Liver (tissue), 9 donors: Measurements from ENCODE around the gene CCDC88C. TPM values are rescaled to one million over a fixed set of nuclear protein-coding genes. Genes with fewer than 3 reads are reported as not detected.

ENCODE experiments used
- DNase-seq: peaks from one replicate; pipeline ENCODE4 v3.0.0-alpha.2; 2017; ENCODE audit warnings: low spot score
- H3K27ac ChIP-seq, 2 donors: one replicate each; pipeline ENCODE4 v1.7.0; 2013; ENCODE audit warnings: inconsistent platforms in 2 of 2, low read length in 2 of 2, control low read depth in 1 of 2, low read depth in 1 of 2, mild to moderate bottlenecking in 1 of 2
- H3K27me3 ChIP-seq, 4 donors: one replicate each; pipeline versions ENCODE4 v1.6.1 to v1.7.0; 2013; ENCODE audit warnings: low read length in 3 of 4, inconsistent platforms in 1 of 4, mild to moderate bottlenecking in 1 of 4, moderate library complexity in 1 of 4; ENCODE audit not compliant: control insufficient read depth in 4 of 4, insufficient read depth in 4 of 4
- H3K36me3 ChIP-seq, 4 donors: one replicate each; pipeline versions ENCODE4 v1.6.1 to v1.7.0; 2013; ENCODE audit warnings: low read length in 3 of 4, mild to moderate bottlenecking in 3 of 4, low read depth in 1 of 4, moderate library complexity in 1 of 4; ENCODE audit not compliant: control insufficient read depth in 4 of 4, insufficient read depth in 3 of 4
- H3K4me1 ChIP-seq, 4 donors: one replicate each; pipeline versions ENCODE4 v1.6.1 to v1.7.0; 2013; ENCODE audit warnings: low read length in 3 of 4, mild to moderate bottlenecking in 3 of 4, moderate library complexity in 1 of 4; ENCODE audit not compliant: control insufficient read depth in 4 of 4, insufficient read depth in 4 of 4
- H3K4me3 ChIP-seq, 3 donors: one replicate each; pipeline versions ENCODE4 v1.6.1 to v1.7.0; 2013; ENCODE audit warnings: low read length in 3 of 3, control low read depth in 1 of 3, low read depth in 1 of 3, mild to moderate bottlenecking in 1 of 3
- H3K9ac ChIP-seq, 2 donors: one replicate each; pipeline ENCODE4 v1.7.0; 2013; ENCODE audit warnings: low read length in 2 of 2, mild to moderate bottlenecking in 2 of 2, moderate library complexity in 2 of 2, control low read depth in 1 of 2, low read depth in 1 of 2
- H3K9me3 ChIP-seq, 4 donors: one replicate each; pipeline versions ENCODE4 v1.6.1 to v1.7.0; 2013; ENCODE audit warnings: low read length in 3 of 4; ENCODE audit not compliant: control insufficient read depth in 4 of 4
- EGR1 ChIP-seq, 2 donors: IDR thresholded peaks; 2 replicates each; pipeline ENCODE4 v1.6.1; 2016 to 2018; ENCODE audit warnings: antibody characterized with exemption in 2 of 2, low read depth in 2 of 2
- FOXA1 ChIP-seq: IDR thresholded peaks from 2 replicates; pipeline ENCODE4 v1.6.1; 2016; ENCODE audit warnings: antibody characterized with exemption
- FOXA2 ChIP-seq: IDR thresholded peaks from 2 replicates; pipeline ENCODE4 v1.6.1; 2016; ENCODE audit warnings: antibody characterized with exemption
- GABPA ChIP-seq, 2 donors: IDR thresholded peaks in 1 of 2; conservative IDR thresholded peaks in 1 of 2; 2 replicates each; pipeline ENCODE4 v1.6.1; 2016; ENCODE audit warnings: antibody characterized with exemption in 2 of 2, mild to moderate bottlenecking in 1 of 2, moderate library complexity in 1 of 2
- HNF4A ChIP-seq, 2 donors: conservative IDR thresholded peaks; 2 replicates each; pipeline ENCODE4 v1.6.1; 2016; ENCODE audit warnings: antibody characterized with exemption in 2 of 2, mild to moderate bottlenecking in 2 of 2
- HNF4G ChIP-seq: IDR thresholded peaks from 2 replicates; pipeline ENCODE4 v1.6.1; 2016; ENCODE audit warnings: antibody characterized with exemption
- JUND ChIP-seq, 2 donors: IDR thresholded peaks; 2 replicates each; pipeline ENCODE4 v1.6.1; 2016; ENCODE audit warnings: antibody characterized with exemption in 2 of 2
- NR2F2 ChIP-seq: IDR thresholded peaks from 2 replicates; pipeline ENCODE4 v1.6.1; 2016; ENCODE audit warnings: antibody characterized with exemption
- RAD21 ChIP-seq, 2 donors: IDR thresholded peaks; 2 replicates each; pipeline ENCODE4 v1.6.1; 2016; ENCODE audit warnings: antibody characterized with exemption in 2 of 2, mild to moderate bottlenecking in 2 of 2
- RXRA ChIP-seq, 2 donors: IDR thresholded peaks; 2 replicates each; pipeline ENCODE4 v1.6.1; 2017 to 2018; ENCODE audit warnings: antibody characterized with exemption in 2 of 2, mild to moderate bottlenecking in 1 of 2
- SP1 ChIP-seq: IDR thresholded peaks from 2 replicates; pipeline ENCODE4 v1.6.1; 2018; ENCODE audit warnings: antibody characterized with exemption, mild to moderate bottlenecking
- TAF1 ChIP-seq: conservative IDR thresholded peaks from 2 replicates; pipeline ENCODE4 v1.6.1; 2016; ENCODE audit warnings: antibody characterized with exemption, mild to moderate bottlenecking
- YY1 ChIP-seq: IDR thresholded peaks from 2 replicates; pipeline ENCODE4 v1.6.1; 2016; ENCODE audit warnings: antibody characterized with exemption, mild to moderate bottlenecking
- WGBS: extraction: QIAGEN DNeasy Blood & Tissue Kit; methylation state at CpG from one replicate; pipeline ENCODE4 v1.1.7; 2013; 5-methylcytosine and 5-hydroxymethylcytosine counted together
- polyA plus RNA-seq, 2 donors: library from polyadenylated mRNA; stranded (reverse) in 1 of 2; unstranded in 1 of 2; fragments of 200-250 nt in 1 of 2; fragments of >200 nt in 1 of 2; fragmentation: Nextera tagmentation in 1 of 2; extraction: Ambion mirVana in 1 of 2; gene quantifications; one replicate each; pipeline versions ENCODE4 v1.2.1 to v1.2.3, GENCODE V29; 2013 to 2015
- total RNA-seq, 2 donors: library from RNA; depleted of rRNA; stranded (reverse); fragments of >200 nt; gene quantifications; one replicate each; pipeline ENCODE4 v1.2.3, GENCODE V29; 2014
- TF ChIP-seq, protein P1 (sequence below): fragments of 150-350 bp; IDR thresholded peaks from 2 replicates; pipeline ENCODE4 v1.5.1; 2017; ENCODE audit warnings: improper control_type of control experiment, low read depth, low read length; ENCODE audit not compliant: missing input control
- TF ChIP-seq, protein P2 (sequence below): IDR thresholded peaks from 2 replicates; pipeline ENCODE4 v1.6.1; 2016; ENCODE audit warnings: antibody characterized with exemption
- TF ChIP-seq, protein P3 (sequence below): IDR thresholded peaks from 2 replicates; pipeline ENCODE4 v1.6.1; 2016; ENCODE audit warnings: antibody characterized with exemption
- TF ChIP-seq, protein P4 (sequence below): IDR thresholded peaks from 2 replicates; pipeline ENCODE4 v1.6.1; 2016; ENCODE audit warnings: antibody characterized with exemption
- TF ChIP-seq, protein P5 (sequence below): IDR thresholded peaks from 2 replicates; pipeline ENCODE4 v1.6.1; 2016; ENCODE audit warnings: antibody characterized with exemption, mild to moderate bottlenecking
- donor health status: healthy.
- donor health status: healthy.
- donor health status: healthy.
- donor health status: healthy.
- donor health status: healthy.

The CCDC88C gene
- total and polyA plus RNA-seq, 4 donors: 1.3 to 10.8 (median 4.0) TPM

DNA sequence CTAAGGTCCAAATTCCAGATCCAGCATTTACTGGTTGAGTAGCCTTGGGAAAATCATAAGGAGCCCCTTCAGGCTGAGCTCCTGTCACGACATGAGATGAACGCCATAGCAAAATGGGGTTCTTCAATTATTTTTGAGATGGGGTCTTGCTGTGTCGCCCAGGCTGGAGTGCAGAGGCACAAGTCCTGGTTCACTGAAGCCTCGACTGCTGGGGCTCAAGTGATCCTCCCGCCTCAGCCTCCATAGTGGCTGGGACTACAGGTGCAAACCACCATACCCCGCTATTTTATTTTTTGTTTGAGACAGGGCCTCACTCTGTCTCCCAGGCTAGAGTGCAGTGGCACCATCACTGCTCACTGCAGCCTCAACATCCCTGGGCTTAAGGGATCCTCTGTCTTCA, 147.4 kb downstream of the CCDC88C start:
- DNase-seq: no peak
- WGBS: 95% methylated on average over 6 of the region's 6 CpGs
- Histone ChIP-seq H3K27me3 (no peaks in the 10 kb centered on the region), H3K4me3 (no peak overlapping the region), H3K9me3 (no peaks in the 10 kb centered on the region), H3K4me1 (no peaks in the 10 kb centered on the region), H3K27ac (no peak overlapping the region), H3K36me3 (peaks cover 0 to 8% (median 2%) of the 10 kb centered on the region in 4 donors), H3K9ac (no peak overlapping the region)
- TF ChIP-seq YY1: no peak
- no peak for TF ChIP-seq TAF1

DNA sequence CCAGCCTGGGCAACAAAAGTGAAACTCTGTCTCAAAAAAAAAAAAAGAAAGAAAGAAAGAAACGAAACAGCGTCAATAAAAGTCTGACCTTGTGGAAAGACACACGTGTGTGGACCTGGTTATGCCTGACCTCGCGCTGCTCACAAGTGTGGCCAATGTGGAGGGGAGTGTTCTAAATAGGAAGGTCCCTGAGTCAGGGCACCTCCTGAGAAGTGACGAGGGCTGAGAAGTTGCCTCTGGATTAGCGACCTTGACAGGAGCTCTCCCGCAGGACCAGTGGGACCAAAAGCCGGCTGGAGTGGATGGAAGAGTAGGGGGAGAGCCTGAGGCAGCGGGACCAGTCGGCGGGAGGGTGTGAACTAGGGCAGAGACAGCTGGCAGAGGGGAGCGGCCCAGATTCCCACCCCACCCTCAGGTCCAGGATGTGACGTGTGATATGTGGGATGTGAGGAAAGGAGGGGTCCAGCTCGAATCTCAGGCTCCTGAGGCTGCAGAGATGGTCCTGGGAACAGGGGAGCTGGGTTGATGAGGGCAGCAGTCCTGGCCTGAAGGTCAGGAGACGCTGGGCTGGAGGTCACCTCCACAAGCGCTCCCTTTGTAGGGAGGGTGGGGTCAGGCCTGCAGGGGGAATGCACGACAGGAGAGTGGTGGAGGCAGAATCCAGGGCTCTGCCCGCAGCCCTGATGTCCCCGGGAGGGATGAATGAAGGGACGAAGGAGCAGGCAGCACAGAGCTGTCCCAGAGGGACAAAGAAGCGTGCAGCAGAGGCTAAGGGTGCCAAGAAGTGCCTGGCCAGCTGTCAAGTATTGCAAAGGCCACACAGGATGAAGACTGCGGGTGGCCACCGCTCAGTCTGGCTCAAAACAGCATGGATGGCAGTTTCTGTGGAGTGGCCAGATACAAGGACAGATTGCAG, 148.3 kb downstream of the CCDC88C start:
- no peak for TF ChIP-seq SP1
- TF ChIP-seq RAD21 (IDR thresholded peaks at IDR 0.05): no peak
- TF ChIP-seq NR2F2: no peak
- TF ChIP-seq RXRA (IDR thresholded peaks at IDR 0.05): no peak
- TF ChIP-seq, protein P1, sequence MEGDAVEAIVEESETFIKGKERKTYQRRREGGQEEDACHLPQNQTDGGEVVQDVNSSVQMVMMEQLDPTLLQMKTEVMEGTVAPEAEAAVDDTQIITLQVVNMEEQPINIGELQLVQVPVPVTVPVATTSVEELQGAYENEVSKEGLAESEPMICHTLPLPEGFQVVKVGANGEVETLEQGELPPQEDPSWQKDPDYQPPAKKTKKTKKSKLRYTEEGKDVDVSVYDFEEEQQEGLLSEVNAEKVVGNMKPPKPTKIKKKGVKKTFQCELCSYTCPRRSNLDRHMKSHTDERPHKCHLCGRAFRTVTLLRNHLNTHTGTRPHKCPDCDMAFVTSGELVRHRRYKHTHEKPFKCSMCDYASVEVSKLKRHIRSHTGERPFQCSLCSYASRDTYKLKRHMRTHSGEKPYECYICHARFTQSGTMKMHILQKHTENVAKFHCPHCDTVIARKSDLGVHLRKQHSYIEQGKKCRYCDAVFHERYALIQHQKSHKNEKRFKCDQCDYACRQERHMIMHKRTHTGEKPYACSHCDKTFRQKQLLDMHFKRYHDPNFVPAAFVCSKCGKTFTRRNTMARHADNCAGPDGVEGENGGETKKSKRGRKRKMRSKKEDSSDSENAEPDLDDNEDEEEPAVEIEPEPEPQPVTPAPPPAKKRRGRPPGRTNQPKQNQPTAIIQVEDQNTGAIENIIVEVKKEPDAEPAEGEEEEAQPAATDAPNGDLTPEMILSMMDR: no peak
- no peak for TF ChIP-seq TAF1
- no peak for TF ChIP-seq HNF4A (conservative IDR thresholded peaks at IDR 0.05)
- no peak for TF ChIP-seq JUND (IDR thresholded peaks at IDR 0.05)
- no peak for TF ChIP-seq FOXA1
- TF ChIP-seq, protein P2, sequence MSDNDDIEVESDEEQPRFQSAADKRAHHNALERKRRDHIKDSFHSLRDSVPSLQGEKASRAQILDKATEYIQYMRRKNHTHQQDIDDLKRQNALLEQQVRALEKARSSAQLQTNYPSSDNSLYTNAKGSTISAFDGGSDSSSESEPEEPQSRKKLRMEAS: no peak
- no peak for TF ChIP-seq GABPA (IDR thresholded peaks at IDR 0.05 in 1 of 2, conservative IDR thresholded peaks at IDR 0.05 in 1 of 2)
- TF ChIP-seq EGR1 (IDR thresholded peaks at IDR 0.05; ENCODE audit: low read depth in 2 of 2): no peak
- TF ChIP-seq, protein P3, sequence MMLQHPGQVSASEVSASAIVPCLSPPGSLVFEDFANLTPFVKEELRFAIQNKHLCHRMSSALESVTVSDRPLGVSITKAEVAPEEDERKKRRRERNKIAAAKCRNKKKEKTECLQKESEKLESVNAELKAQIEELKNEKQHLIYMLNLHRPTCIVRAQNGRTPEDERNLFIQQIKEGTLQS: no peak
- no peak for TF ChIP-seq HNF4G
- no peak for TF ChIP-seq YY1
- TF ChIP-seq, protein P4, sequence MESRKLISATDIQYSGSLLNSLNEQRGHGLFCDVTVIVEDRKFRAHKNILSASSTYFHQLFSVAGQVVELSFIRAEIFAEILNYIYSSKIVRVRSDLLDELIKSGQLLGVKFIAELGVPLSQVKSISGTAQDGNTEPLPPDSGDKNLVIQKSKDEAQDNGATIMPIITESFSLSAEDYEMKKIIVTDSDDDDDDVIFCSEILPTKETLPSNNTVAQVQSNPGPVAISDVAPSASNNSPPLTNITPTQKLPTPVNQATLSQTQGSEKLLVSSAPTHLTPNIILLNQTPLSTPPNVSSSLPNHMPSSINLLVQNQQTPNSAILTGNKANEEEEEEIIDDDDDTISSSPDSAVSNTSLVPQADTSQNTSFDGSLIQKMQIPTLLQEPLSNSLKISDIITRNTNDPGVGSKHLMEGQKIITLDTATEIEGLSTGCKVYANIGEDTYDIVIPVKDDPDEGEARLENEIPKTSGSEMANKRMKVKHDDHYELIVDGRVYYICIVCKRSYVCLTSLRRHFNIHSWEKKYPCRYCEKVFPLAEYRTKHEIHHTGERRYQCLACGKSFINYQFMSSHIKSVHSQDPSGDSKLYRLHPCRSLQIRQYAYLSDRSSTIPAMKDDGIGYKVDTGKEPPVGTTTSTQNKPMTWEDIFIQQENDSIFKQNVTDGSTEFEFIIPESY: no peak
- TF ChIP-seq, protein P5, sequence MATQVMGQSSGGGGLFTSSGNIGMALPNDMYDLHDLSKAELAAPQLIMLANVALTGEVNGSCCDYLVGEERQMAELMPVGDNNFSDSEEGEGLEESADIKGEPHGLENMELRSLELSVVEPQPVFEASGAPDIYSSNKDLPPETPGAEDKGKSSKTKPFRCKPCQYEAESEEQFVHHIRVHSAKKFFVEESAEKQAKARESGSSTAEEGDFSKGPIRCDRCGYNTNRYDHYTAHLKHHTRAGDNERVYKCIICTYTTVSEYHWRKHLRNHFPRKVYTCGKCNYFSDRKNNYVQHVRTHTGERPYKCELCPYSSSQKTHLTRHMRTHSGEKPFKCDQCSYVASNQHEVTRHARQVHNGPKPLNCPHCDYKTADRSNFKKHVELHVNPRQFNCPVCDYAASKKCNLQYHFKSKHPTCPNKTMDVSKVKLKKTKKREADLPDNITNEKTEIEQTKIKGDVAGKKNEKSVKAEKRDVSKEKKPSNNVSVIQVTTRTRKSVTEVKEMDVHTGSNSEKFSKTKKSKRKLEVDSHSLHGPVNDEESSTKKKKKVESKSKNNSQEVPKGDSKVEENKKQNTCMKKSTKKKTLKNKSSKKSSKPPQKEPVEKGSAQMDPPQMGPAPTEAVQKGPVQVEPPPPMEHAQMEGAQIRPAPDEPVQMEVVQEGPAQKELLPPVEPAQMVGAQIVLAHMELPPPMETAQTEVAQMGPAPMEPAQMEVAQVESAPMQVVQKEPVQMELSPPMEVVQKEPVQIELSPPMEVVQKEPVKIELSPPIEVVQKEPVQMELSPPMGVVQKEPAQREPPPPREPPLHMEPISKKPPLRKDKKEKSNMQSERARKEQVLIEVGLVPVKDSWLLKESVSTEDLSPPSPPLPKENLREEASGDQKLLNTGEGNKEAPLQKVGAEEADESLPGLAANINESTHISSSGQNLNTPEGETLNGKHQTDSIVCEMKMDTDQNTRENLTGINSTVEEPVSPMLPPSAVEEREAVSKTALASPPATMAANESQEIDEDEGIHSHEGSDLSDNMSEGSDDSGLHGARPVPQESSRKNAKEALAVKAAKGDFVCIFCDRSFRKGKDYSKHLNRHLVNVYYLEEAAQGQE: no peak
- no peak for TF ChIP-seq FOXA2
- no peaks in the 10 kb centered on the region for H3K9me3 ChIP-seq
- no peak overlapping the region for H3K9ac ChIP-seq
- H3K4me3 ChIP-seq: no peak overlapping the region
- WGBS: 76% methylated on average over 24 of the region's 24 CpGs
- peaks cover 0 to 6% (median 3%) of the 10 kb centered on the region in 4 donors for H3K4me1 ChIP-seq
- no peak overlapping the region for H3K27ac ChIP-seq
- H3K27me3 ChIP-seq: no peaks in the 10 kb centered on the region
- H3K36me3 ChIP-seq: peaks cover 0 to 8% (median 2%) of the 10 kb centered on the region in 4 donors
- no peak for DNase-seq
